A549 (cell line): ENCODE data around the gene ZBTB43.

Experiments used
- CBX8 ChIP-seq: fragments of 200-600 bp; sonication (generic); IDR thresholded peaks from 2 replicates; pipeline ENCODE4 v1.6.1; 2016
- CHD2 ChIP-seq: fragments of 150-350 bp; IDR thresholded peaks from 2 replicates; pipeline ENCODE4 v1.6.1; 2014; ENCODE audit warnings: low read length; ENCODE audit not compliant: partially characterized antibody
- CTCF ChIP-seq: fragments of >200 bp; sonication (Bioruptor Twin); formaldehyde crosslinking; IDR thresholded peaks from 3 replicates; pipeline ENCODE4 v1.5.1; 2016
- JUN ChIP-seq, 2 experiments: fragments of >200 bp; sonication (Bioruptor Twin); formaldehyde crosslinking; IDR thresholded peaks; 2 replicates in 1 of 2; 3 replicates in 1 of 2; pipeline ENCODE4 v1.6.1; 2016 to 2017
- NR3C1 ChIP-seq: fragments of >200 bp; sonication (Bioruptor Twin); formaldehyde crosslinking; IDR thresholded peaks from 3 replicates; pipeline ENCODE4 v1.6.1; 2017
- POLR2AphosphoS2 ChIP-seq: conservative IDR thresholded peaks from 2 replicates; pipeline ENCODE4 v1.6.1; 2012; ENCODE audit warnings: low read length, improper control_type of control experiment, inconsistent platforms
- RAD21 ChIP-seq, 2 experiments: fragments of >200 bp in 1 of 2; sonication (Bioruptor Twin) in 1 of 2; formaldehyde crosslinking in 1 of 2; IDR thresholded peaks in 1 of 2; conservative IDR thresholded peaks in 1 of 2; 2 replicates in 1 of 2; 3 replicates in 1 of 2; pipeline ENCODE4 v1.6.1; 2012 to 2018; ENCODE audit warnings: inconsistent platforms in 1 of 2
- RARB ChIP-seq: fragments of 250-450 bp; sonication (Bioruptor Pico); IDR thresholded peaks from 2 replicates; pipeline ENCODE4 v1.8.0; 2021; ENCODE audit warnings: mild to moderate bottlenecking, moderate library complexity
- SMC3 ChIP-seq: fragments of >200 bp; sonication (Bioruptor Twin); formaldehyde crosslinking; IDR thresholded peaks from 3 replicates; pipeline ENCODE4 v1.6.1; 2018; ENCODE audit warnings: inconsistent platforms
- SREBF2 ChIP-seq: fragments of 450-650 bp; IDR thresholded peaks from 2 replicates; pipeline ENCODE4 v1.6.1; 2014; ENCODE audit warnings: mild to moderate bottlenecking, moderate library complexity
- TF ChIP-seq, protein P1 (sequence below): IDR thresholded peaks from 2 replicates; pipeline ENCODE4 v1.6.1; 2012

- TF ChIP-seq CTCF (no peak), SREBF2 (no peak), CBX8 (no peak), CHD2 (no peak), RAD21 (conservative IDR thresholded peaks at IDR 0.05 in 1 of 2, IDR thresholded peaks at IDR 0.05 in 1 of 2) (no peak), SMC3 (no peak), RARB (CRISPR knock-in tag) (no peak), JUN (IDR thresholded peaks at IDR 0.05) (no peak), NR3C1 (no peak), POLR2AphosphoS2 (no peak)
- TF ChIP-seq, protein P1, sequence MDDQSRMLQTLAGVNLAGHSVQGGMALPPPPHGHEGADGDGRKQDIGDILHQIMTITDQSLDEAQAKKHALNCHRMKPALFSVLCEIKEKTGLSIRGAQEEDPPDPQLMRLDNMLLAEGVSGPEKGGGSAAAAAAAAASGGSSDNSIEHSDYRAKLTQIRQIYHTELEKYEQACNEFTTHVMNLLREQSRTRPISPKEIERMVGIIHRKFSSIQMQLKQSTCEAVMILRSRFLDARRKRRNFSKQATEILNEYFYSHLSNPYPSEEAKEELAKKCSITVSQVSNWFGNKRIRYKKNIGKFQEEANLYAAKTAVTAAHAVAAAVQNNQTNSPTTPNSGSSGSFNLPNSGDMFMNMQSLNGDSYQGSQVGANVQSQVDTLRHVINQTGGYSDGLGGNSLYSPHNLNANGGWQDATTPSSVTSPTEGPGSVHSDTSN = no peak
Measured at GRCh38 chr9:126830827-126831226, 26.0 kb downstream of the ZBTB43 start.
